OCI-M1 (cell line): ENCODE results near the gene SMIM20.
A peak's percentile ranks its signal among the peaks of the same experiment; 100 is the strongest.

Source experiments
- DNase-seq: peaks from one replicate; lab custom pipeline; 2025; lab: John Stamatoyannopoulos, UW

SMIM20 gene

DNA sequence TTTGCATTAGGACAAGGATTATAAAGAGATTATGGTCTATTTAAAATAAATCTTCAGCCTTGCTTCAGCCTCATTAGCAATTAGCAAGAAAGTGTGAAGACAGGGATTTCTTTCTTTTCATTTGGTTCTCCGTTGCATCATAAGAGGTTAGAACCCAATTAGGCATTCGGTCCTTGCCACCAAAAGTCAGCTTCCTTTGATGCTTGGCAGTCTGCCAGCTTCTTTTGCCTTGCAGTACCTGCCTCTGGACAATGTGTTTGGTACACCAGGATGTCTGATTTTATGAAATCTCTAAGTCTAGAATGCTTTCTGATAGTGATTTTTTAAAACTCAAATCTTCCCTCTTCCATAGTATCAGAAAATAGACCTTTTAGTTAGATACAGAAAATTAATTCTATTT is 12.4 kb downstream of the SMIM20 start:
- no peak for DNase-seq

DNA sequence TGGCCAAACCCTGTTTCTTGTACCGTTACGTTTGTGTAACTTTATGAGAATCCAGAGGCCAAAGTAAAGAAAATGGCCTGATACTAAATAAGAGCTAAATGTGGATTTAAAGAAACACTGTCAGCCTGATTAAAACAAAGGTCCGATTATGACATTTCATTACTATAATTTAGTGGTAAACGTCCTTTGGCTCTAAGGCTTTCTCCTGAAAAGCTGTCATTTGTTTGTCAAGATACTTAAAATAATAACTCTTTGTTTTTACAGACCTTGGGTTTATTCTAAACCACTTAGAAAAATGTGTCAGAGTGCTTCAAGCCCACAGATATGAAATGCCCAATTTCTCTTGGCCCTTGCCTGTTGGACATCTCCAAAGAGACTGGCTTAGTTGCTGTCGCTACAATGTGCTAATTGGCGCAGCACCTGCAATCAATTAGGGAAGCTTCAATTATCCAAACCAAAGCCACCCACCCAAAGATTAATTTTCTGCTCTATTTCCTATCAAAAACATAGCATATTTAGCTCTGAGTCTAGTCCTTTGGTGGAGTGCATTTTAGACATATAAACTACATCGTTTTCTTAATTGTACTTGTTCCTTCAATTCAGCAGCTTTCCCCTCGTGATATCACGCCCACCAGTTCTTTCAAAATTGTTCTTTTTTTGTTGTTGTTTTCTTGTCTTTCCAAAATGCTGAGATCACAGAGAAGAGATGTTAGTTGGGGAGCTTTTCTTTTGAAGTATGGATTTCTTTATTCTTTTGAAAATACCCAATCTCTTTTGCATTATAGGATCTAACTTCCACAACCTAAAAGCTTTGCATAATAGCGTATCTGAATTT is 13.6 kb downstream of the SMIM20 start:
- no peak for DNase-seq

DNA sequence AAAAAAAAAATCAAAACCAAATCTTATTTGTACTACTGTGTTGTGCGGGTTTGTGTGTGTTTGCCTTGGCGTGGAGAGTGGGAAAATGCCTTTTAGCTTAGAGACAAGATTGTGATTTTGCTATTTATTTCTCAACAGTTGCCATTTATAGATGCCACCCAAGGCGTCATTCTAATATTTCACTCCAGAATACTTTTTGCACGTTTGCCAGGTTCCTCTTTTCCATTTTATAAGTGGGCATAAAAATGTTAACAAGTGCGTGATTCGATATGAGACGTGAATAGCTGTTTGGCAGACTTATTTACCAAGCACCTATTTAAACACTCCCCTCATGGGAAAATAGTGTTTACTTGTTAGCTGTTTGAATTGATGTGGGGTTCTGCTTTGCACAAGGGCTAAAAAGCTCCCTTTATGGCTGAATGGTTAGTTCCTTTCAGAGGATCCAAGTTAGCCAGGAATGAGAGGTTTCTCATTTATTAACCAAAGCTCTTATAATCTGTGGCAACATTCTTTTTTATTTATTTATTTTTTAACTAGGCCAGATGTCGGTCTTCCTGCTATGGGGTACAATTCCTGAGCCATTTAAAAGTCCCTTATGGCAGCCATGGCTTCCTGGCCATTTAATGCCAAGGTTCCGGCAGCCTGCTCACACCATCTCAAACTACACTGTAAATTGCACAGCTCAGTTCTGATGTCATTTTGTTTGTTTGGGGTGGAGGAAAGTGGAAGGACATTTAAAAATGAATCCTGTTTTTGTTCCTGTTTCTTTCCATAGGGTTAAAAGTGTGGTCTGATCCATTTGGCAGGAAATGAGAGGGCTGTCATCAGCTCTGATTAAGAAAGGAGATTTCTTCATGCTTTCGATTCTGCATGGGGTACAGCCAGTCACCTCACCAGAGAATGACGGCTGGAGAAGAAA is 14.6 kb downstream of the SMIM20 start:
- DNase-seq: no peak

DNA sequence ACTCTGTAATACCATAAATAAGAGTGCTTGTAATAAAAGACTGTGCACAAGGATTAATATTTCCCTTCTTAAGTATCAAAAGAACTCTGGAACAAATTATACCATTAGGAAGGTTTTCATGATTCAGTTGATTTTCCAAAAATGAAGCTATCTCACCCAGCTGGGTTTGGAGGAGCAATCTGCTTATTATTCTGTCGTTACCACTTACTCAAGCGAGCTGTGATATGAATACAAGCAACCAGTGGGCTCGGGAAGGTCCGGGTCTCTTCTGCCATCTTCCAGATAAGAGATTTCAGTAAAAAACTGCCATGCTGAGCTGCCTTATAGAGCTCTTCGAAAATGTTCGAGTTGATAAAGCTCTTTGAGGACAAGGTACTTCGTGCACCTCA is 15.3 kb downstream of the SMIM20 start:
- no peak for DNase-seq

DNA sequence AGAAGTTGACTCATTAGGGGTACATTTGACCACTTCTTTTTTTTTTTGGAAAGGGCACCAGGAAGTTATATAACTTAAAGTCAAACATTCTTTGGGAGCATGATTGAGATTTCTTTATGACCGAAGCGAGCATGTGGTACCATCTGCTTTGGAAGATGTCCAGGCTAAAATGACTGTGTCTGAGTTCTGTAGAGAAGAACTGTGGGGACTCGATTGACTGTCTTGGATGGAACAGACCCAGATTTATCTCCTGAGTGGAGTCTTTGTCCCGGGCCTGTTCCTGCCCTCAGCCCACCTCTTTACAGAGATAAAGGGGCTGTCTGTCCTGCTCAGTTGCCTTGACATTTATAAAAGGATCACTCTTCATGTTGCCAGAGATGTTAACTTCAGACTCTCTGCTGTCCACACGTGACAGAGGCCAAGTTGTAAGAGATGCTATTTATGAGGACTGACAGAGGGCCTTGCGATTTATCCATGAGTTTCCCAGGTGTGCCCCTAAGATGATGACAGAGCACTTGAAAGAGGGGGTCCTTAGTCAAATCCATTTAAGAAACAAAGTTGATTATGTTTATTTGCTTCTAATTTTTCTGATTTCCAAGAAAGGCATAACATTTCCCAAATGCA is 16.8 kb downstream of the SMIM20 start:
- DNase-seq: no peak

DNA sequence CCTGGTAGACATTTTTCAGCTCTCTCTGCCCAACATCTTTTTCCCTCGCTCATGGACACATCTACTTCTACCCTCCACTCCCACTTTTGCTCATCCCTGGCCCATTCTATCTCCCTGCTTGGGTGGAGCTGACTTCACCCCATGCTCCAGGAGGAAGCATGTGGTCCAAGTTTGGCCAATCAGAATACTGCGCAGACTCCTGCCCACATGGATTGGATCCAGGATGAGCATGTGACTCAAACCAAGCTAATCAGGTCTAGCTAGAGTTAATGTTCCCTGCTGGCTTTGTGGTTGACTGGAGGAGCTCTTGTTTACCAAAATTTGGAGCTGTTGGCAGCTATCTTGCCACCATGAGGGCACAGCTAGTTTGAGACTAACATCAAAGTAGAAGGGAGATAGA is 22.7 kb downstream of the SMIM20 start:
- DNase-seq: no peak

DNA sequence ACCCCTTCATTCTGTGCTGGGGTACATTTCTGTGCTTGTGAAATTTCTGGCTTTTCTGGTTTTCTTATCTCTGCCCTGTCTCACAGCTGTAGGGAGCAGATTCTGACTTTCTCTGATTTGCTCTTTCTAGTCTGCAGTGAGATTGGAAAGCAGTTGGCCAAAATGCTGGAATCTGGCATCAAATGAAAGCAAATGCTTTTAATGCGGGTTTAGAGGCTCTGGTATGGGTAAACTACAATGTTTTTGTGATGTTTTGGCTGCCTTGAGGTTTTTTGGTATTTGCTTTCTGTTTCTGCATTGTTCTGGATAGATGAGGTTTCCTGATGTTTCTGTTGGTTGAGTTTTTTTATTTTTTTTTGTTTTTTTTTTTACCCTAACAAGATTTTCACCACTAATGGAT is 23.8 kb downstream of the SMIM20 start:
- DNase-seq: peak; percentile 35

DNA sequence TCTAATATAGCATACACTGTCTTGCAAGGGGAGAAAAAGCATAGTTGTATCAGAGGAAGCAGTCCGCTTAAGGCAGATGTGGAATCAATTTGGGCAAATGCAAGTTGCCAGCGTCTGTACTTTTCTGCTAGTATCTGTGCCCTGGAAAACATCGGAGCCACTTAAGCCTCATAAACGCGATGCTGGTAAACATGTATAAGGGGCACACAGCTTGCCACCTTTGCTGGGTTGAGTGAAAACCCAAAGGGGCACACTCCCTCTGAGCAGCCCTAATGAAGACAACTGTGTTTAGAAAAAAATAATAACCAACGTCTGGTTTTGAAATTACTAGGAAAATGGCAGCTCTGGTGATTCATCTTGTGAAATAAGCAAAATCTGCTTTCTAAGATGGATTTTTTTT is 24.3 kb downstream of the SMIM20 start:
- no peak for DNase-seq

DNA sequence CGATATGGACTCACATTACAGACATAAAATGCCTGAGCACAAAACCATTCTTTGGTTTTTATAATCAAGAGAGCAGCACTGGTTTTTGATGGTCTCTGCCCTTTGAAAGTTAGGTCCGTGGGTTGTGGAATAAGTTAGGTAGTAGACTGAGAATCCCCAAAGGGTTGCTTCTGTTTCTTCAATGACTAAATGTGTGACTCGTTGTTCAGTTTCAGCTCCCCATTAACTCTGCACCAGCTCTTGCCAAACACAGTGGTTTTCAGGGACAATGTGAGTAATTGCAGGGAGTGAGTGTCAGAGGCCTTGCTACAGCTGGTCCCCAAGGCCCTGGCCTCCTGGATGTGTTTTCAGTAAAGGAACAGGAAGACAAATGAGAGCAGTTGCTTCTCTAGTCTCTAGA is 24.8 kb downstream of the SMIM20 start:
- DNase-seq: no peak

DNA sequence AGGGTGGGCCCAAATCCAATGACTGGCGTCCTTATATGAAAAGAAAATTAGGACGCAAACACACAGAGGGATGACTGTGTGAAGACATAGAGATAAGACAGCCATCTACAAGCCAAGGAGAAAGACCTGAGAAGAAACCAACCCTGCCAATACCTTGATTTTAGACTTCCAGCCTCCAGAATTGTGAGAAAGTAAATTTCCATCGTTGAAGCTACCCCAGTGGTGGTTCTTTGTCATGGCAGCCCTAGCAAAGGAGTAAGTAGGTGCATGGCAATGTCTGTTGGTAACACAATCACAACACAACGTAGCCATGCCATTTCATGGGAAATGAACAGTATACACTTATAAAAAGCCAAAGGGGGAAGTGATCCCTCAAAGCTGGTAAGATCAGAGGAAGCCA is 25.3 kb downstream of the SMIM20 start:
- DNase-seq: no peak

DNA sequence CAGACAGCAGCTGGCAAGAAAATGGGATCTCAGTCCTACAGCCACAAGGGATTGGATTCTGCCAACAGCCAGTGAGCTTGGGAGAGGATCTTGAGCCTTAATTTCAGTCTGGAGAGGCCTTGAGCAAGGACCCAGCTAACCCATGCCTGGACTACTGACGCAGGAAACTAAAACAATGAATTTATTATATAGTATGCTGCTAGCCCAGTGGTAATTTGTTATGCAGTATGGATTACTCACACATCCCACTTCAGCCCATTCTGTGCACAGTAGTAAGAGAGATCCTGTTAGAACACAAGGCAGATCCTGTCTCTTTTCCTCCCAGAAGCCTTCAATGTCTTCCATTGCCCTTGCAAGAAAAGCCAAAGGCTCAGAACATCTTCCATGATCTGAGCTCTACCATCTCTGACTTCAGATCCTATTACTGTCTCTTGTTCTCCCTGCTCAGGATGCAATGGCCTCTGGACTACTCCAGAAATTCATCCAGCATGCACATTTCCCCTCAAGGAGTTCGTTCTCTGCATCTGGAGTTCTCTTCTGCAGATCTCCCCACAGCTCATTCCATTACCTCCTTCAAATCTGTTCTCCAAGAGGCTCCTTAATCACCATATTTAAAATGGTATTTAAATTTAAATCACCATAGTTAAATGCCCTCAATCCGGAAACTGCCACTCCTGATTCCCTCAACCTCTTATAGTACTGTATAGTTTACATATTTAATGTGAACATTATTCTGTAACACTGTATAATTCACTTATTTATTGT is 27.6 kb downstream of the SMIM20 start:
- DNase-seq: no peak

DNA sequence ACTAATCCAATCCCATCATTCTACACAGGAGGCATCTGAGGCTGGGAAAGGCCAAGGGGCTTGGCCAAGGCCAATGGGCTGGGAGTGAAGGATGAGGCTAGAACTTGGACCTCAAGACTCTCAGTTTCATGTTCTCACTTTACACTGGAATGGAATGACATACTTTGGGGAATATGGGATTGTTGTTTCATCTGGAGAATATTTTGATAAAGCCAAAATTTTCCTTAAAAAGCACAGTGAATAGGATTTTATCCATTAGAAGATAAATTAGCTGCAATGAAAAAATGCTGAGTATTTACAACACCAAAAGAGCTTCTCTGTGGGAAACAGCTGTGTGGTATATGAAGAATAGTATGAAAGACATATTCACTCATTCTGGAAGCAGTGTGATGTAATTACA is 29.3 kb downstream of the SMIM20 start:
- DNase-seq: no peak

DNA sequence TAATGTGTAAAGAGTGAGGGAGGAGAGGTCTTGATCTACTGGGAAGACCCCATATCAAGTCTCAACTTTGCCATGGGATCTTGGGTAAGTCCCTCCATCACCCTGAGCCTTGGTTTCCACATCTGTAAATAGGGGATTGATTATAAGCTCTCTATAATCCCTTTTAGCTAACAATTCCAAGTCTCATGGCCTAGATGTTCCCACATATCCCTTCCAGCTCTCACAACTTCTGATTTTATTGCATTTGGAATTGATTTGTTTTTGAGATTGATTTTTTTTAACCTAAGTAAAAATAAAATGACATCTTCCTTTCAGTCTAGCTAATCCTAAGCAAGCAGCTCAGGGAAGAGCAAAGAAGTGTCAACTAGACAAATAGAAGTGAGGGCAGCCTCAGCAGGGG is 29.8 kb downstream of the SMIM20 start:
- DNase-seq: no peak

DNA sequence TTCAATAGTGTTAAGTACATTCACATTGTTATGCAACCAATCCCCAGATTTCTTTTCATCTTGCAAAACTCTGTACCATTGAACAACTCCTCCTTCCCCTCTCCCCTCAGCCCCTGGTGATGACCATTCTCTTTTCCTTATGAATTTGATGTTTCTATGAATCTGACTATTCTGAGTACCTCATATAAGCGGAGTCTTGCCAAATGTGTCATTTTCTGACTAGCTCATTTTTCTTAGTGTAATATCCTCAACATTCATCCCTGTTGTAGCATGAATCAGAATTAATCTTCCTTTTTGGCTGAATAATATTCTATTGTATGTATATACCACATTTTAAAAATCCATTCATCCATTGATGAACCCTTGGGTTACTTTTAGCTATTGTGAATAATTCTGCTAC is 34.0 kb downstream of the SMIM20 start:
- no peak for DNase-seq

DNA sequence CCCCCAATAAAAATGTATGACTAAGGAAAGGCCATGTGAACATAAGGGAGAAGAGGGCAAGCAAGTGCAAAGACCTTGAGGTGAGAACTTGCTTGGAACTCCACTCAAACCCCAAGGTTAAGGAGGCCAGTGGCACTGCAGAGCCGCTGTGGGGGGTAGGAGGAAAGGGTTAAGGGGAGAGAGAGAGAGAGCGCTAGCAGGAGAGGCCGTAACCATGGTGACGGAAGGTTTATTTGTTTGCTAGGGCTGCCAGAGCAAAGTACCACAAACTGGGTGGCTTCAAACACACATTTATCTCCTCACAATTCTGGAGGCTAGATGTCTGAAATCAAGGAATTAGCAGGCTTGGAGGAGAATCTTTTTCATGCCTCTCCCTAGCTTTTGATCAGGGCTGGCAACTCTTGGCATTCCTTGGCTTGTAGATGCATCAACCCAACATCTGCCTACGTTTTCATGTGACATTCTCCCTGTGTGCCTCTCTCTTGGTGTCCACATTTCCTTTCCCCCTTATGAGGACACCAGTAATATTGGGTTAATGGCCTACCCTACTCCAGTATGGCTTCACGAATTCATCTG is 35.2 kb downstream of the SMIM20 start:
- no peak for DNase-seq

DNA sequence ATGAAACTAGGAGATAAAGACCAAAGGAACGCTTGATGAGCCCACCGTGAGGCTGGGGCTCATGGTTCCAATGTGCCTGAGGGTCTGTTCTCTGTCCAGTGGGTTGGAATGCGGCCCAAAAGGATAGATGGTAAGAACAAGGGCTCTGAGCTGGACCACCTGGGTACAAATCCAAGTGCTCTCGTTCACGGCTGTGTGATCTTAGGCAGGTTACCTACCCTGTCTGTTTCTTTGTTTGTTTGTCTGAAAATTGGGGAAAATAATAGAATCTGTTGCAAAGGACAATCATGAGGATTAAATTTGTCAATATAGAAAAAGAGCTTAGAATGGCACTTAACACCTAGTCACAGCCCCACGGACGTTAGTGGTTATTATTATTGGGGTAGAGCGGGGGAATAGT is 36.0 kb downstream of the SMIM20 start:
- DNase-seq: no peak

DNA sequence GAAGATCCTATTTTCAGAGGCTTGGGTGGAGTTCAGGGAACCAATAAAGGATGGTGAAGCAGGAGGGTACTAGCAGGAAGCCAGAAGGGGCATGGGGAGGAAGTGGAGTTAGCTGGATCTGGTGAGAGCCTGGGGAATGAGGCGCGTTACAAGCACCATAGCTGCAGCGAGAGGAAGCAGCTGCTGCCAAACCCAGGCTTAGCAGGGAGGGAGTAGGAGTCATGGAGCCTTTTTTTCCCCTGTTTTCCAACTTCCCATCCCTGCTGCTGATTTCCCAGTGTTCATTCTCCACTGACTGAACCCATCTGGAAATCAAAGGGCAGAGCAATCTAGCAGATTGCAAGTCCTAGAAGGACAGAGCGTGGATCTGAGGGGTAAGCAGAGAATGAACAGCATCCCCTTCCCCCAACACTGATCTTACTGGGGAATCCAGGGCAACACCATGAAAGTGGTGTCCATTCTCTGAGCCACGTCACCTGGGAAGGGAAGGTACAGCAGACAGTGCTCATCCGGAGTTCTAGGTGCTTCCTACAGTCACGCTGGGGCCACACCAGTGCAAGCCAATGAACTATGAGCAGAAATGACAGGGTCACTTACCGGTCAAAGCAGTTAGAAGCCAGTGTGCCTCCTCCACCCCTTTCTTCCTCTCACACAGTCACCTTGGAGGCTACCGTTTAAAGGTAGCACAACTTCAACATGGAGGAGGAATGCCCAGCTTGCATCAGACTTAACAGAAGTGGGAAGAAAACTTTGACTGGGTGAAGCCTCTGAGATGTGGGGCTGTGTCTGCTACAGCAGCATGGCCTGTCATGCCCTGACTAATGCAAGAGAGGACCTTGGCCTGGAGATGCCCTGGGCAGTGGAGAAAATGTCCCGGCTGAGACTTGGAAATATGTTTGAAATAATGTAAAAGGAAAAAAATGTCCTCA is 36.7 kb downstream of the SMIM20 start:
- no peak for DNase-seq

DNA sequence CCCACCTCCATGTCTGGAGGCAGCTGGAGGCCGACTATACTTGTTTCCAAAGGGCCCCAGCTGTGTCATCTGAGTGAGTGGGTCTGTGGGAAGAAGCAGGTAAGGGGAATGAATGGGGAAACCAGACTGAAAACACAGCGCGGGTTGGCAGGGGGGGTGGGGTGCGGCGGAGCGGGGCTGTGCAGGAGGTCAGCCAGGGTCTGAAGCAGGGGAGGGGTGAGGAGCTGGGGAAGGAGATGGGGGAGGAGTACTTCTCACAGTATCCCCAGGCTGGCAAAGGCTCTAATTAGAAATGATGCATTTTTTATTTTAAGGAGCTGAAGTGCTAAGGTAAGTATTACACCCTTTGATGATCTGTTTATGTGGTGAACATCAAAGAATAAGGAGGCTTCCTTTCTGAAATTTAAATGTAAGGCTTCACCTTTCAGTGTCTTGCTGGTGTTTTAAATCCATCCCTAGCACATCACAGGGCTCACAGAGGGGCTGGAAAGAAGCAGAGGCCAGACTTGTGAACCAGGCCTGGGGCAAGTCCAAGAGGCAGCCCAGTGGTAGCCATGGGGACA is 37.5 kb downstream of the SMIM20 start:
- DNase-seq: no peak

DNA sequence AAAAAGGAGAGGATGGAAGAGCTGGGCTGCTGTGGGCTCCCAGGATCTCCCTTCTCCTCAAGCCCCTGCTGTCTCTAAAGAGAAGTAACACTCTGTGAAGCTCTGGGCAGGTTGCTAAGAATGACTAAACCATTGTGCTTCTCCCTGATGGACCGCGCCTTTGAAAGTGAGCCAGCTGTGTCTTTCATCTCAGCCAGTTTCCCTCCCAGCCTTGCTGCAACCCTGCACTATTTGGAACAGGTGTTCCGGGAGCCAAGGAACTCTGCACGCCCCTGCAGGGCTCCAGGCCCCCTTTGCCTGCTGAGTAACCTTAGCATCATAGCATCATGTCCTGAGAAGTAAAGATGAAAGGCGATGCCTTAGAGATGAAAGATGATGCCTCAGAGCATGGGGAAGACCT is 39.7 kb downstream of the SMIM20 start:
- no peak for DNase-seq

DNA sequence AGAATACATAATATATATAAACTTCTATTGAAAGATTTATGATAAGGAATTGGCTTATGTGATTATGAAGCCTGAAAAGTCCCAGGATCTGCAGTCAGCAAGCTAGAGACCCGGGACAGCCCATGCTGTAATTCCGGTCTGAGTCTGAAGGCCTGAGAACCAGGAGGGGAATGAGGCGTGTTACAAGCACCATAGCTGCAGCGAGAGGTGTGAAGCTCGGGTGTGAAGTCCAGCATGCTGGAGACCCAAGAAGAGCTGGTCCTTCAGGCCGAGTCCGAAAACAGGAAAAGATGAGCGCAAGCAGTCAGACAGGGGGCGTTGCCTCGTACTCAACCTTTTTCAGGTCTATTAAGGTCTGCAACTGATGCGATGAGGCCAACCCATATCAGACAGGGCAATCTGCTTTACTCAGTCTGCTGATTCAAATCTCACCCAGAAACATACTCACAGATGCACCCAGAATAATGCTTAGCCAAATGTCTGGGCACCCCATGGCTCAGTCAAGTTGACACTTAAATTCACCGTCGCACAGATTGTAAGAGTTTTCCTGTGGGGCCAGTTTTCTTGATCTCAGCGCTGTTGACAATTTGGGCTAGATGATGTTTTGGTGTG is 40.4 kb downstream of the SMIM20 start:
- no peak for DNase-seq
